Neural progenitor cell (in vitro differentiated cells): ENCODE measurements around the gene ADAP2. TPM values are rescaled to one million over a fixed set of nuclear protein-coding genes. Genes with fewer than 3 reads are reported as not detected.
A peak's percentile ranks its signal among the peaks of the same experiment; 100 is the strongest.

ENCODE experiments used
- DNase-seq: peaks from one replicate; pipeline ENCODE4 v3.0.0-alpha.2; 2016; ENCODE audit warnings: low spot score
- H2AFZ ChIP-seq: fragments of 200-600 bp; sonication (generic); replicated peaks from 2 replicates; pipeline ENCODE4 v1.6.1; 2016; ENCODE audit warnings: antibody characterized with exemption
- H3F3A ChIP-seq: fragments of 200-600 bp; sonication (generic); 2 replicates; pipeline ENCODE4 v1.6.1; 2016; ENCODE audit warnings: antibody characterized with exemption, low read depth
- H3K27ac ChIP-seq: fragments of 200-600 bp; sonication (generic); 2 replicates; pipeline ENCODE4 v1.5.1; 2016; ENCODE audit warnings: mild to moderate bottlenecking
- H3K27me3 ChIP-seq: fragments of 200-600 bp; sonication (generic); 2 replicates; pipeline ENCODE4 v1.6.1; 2016; ENCODE audit warnings: mild to moderate bottlenecking, moderate library complexity
- H3K36me3 ChIP-seq: fragments of 200-600 bp; sonication (generic); 2 replicates; pipeline ENCODE4 v1.5.1; 2016
- H3K4me1 ChIP-seq: fragments of 200-600 bp; sonication (generic); 2 replicates; pipeline ENCODE4 v1.6.1; 2016; ENCODE audit warnings: mixed run types
- H3K4me2 ChIP-seq: fragments of 200-600 bp; sonication (generic); 2 replicates; pipeline ENCODE4 v1.6.1; 2016
- H3K4me3 ChIP-seq: fragments of 200-600 bp; sonication (generic); 2 replicates; pipeline ENCODE4 v1.5.1; 2016
- H3K79me2 ChIP-seq: fragments of 200-600 bp; sonication (generic); 2 replicates; pipeline ENCODE4 v1.6.1; 2016; ENCODE audit warnings: low read depth
- H3K9ac ChIP-seq: fragments of 200-600 bp; sonication (generic); 2 replicates; pipeline ENCODE4 v1.6.1; 2016
- H3K9me3 ChIP-seq: fragments of 200-600 bp; sonication (generic); 2 replicates; pipeline ENCODE4 v1.5.1; 2016; ENCODE audit warnings: low read depth
- H4K20me1 ChIP-seq: fragments of 200-600 bp; sonication (generic); 2 replicates; pipeline ENCODE4 v1.6.1; 2016; ENCODE audit warnings: low read depth
- H3K27ac Mint-ChIP-seq: 3 replicates; pipeline ENCODE4 v1.8.0; 2021; ENCODE audit warnings: mixed read lengths
- H3K27me3 Mint-ChIP-seq: 2 replicates; pipeline ENCODE4 v1.8.0; 2022; ENCODE audit warnings: low read depth, mild to moderate bottlenecking, inconsistent platforms, moderate library complexity, mixed read lengths; ENCODE audit not compliant: insufficient read depth
- H3K36me3 Mint-ChIP-seq: 3 replicates; pipeline ENCODE4 v1.8.0; 2021; ENCODE audit warnings: mixed read lengths
- H3K4me1 Mint-ChIP-seq: 3 replicates; pipeline ENCODE4 v1.8.0; 2021; ENCODE audit warnings: mixed read lengths
- H3K4me3 Mint-ChIP-seq: 3 replicates; pipeline ENCODE4 v1.8.0; 2021; ENCODE audit warnings: mild to moderate bottlenecking, moderate library complexity, mixed read lengths
- H3K9me3 Mint-ChIP-seq: 3 replicates; pipeline ENCODE4 v1.8.0; 2020; ENCODE audit warnings: mixed read lengths
- EZH2 ChIP-seq: fragments of 200-600 bp; sonication (generic); IDR thresholded peaks from 2 replicates; pipeline ENCODE4 v1.6.1; 2017; ENCODE audit warnings: antibody characterized with exemption, mild to moderate bottlenecking, moderate library complexity
- EZH2phosphoT487 ChIP-seq: fragments of 200-600 bp; sonication (generic); IDR thresholded peaks from 2 replicates; pipeline ENCODE4 v1.6.1; 2017; ENCODE audit warnings: antibody characterized with exemption
- total RNA-seq: library from RNA; depleted of rRNA; stranded (reverse); fragments of >200 nt; gene quantifications from 2 replicates; pipeline ENCODE4 v1.2.3, GENCODE V29; 2015; ENCODE audit warnings: low replicate concordance
- TF ChIP-seq, protein P1 (sequence below): fragments of 200-600 bp; sonication (generic); IDR thresholded peaks from 2 replicates; pipeline ENCODE4 v1.5.1; 2017; ENCODE audit warnings: antibody characterized with exemption, mild to moderate bottlenecking

Gene ADAP2
- total RNA-seq, 1 donor from 2014 or later: 0.99 TPM

DNA sequence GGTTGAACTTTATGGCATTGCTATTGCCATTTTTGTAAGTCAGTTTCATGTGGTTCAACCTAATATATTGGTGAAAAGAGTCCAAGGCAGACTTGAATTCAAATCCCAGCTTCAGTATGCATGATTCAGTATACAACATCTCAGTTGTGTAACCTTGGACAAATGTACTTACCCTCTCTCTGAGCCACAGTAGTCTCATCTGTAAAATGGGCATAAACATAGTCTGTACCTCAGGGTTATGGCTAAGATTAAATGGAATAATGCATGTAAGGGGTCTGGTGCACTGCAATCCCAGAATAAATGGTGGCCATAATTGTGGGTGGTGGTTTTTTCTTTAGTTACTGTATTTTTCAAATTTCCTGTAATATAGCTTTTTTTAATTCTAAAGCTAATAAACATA, 4.7 kb upstream of the ADAP2 start:
- H3K4me1 Mint-ChIP-seq: peaks cover 15% of the 10 kb centered on the region
- Histone ChIP-seq H3K27me3 (peaks cover 29% of the 10 kb centered on the region), H3K4me2 (no peak overlapping the region), H4K20me1 (no peaks in the 10 kb centered on the region), H3F3A (peaks cover 8% of the 10 kb centered on the region), H3K27ac (no peak overlapping the region), H3K4me3 (no peak overlapping the region), H3K4me1 (no peaks in the 10 kb centered on the region), H3K36me3 (no peaks in the 10 kb centered on the region), H3K79me2 (no peaks in the 10 kb centered on the region), H2AFZ (no peak overlapping the region), H3K9ac (no peak overlapping the region), H3K9me3 (no peaks in the 10 kb centered on the region)
- no peak overlapping the region for H3K4me3 Mint-ChIP-seq
- no peak for DNase-seq
- H3K27me3 Mint-ChIP-seq: peaks cover 15% of the 10 kb centered on the region
- H3K36me3 Mint-ChIP-seq: no peaks in the 10 kb centered on the region
- H3K9me3 Mint-ChIP-seq: no peaks in the 10 kb centered on the region
- TF ChIP-seq EZH2 (no peak), EZH2phosphoT487 (no peak)
- TF ChIP-seq, protein P1, sequence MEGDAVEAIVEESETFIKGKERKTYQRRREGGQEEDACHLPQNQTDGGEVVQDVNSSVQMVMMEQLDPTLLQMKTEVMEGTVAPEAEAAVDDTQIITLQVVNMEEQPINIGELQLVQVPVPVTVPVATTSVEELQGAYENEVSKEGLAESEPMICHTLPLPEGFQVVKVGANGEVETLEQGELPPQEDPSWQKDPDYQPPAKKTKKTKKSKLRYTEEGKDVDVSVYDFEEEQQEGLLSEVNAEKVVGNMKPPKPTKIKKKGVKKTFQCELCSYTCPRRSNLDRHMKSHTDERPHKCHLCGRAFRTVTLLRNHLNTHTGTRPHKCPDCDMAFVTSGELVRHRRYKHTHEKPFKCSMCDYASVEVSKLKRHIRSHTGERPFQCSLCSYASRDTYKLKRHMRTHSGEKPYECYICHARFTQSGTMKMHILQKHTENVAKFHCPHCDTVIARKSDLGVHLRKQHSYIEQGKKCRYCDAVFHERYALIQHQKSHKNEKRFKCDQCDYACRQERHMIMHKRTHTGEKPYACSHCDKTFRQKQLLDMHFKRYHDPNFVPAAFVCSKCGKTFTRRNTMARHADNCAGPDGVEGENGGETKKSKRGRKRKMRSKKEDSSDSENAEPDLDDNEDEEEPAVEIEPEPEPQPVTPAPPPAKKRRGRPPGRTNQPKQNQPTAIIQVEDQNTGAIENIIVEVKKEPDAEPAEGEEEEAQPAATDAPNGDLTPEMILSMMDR: no peak
- no peak overlapping the region for H3K27ac Mint-ChIP-seq

DNA sequence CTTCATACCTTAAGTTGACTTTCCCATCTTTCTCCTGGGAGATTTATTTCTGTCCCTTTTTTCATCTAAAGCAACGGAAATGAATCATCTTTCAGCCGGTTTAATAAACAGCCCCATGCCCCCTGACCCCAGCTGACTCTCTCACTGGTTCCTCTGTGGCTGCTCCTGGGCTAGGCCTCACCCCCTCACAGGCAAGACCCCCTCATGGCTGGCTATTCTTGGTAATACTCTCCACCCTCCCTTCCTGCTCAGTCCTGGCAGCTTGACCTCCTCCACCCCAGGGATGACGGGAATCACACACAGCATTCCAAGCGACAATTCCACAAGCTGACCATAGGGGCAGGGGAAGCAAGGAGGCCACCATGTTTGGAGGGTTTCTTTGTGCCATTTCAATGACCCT, 1.5 kb upstream of the ADAP2 start:
- Histone ChIP-seq H4K20me1 (no peaks in the 10 kb centered on the region), H2AFZ (peak overlapping the region; percentile 1), H3K9ac (no peak overlapping the region), H3K79me2 (no peaks in the 10 kb centered on the region), H3K36me3 (no peaks in the 10 kb centered on the region), H3K27ac (no peak overlapping the region), H3F3A (peaks cover 8% of the 10 kb centered on the region), H3K4me3 (no peak overlapping the region), H3K27me3 (peaks cover 62% of the 10 kb centered on the region), H3K4me1 (no peaks in the 10 kb centered on the region), H3K4me2 (no peak overlapping the region), H3K9me3 (no peaks in the 10 kb centered on the region)
- Mint-ChIP-seq H3K27ac (no peak overlapping the region), H3K9me3 (no peaks in the 10 kb centered on the region), H3K4me3 (peak overlapping the region; percentile 28), H3K27me3 (peaks cover 36% of the 10 kb centered on the region), H3K4me1 (peaks cover 18% of the 10 kb centered on the region), H3K36me3 (no peaks in the 10 kb centered on the region)
- DNase-seq: peak; percentile 63
- TF ChIP-seq EZH2 (no peak), EZH2phosphoT487 (no peak)
- TF ChIP-seq, protein P1: peak; percentile 40

DNA sequence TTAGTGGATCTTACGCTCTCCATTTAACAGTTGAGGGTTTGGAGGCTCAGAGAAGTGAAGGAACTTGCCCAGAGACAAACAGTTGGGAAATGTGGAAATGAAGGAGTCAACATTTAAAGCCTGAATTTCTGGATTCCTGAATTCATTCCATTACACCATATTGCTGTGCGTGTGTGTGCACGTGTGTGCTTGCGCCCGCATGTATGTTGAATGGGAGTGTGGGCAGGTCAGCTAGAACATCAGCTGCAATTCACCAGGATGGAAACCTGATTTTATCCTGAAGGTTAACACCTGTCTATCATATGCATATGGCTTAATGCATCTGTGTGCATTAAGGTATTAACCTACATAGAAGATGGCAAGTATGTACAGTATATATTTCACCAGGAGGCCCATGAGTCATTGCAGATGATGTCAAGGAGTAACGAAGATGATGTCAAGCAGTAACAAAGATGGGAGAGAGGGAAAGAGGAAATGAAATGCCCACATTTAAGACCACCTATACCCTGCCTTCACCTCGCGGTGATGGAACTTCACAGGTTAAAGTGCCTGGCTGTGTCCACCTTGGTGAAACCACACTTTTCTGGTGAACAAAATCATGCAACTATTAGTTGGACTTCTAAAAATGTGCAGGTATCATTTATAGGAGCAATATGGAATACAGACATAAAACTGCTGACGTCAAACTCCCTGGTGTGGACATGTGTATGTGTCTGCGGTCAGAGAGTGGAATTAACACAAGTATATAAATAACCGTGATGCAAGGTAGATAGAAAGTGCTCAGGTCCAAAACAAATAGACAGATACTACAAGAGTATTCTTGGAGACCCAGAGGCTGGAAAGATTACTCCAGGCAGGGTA, 832 bp upstream of the ADAP2 start:
- H3K4me1 ChIP-seq: no peaks in the 10 kb centered on the region
- H2AFZ ChIP-seq: peak overlapping the region; percentile 1
- no peak overlapping the region for H3K27ac ChIP-seq
- no peak for DNase-seq
- H3K9me3 ChIP-seq: no peaks in the 10 kb centered on the region
- H3K4me3 ChIP-seq: peak overlapping the region; percentile 59
- H3K36me3 Mint-ChIP-seq: no peaks in the 10 kb centered on the region
- H4K20me1 ChIP-seq: no peaks in the 10 kb centered on the region
- H3F3A ChIP-seq: peaks cover 8% of the 10 kb centered on the region
- H3K27me3 Mint-ChIP-seq: peaks cover 38% of the 10 kb centered on the region
- peak overlapping the region; percentile 89 for H3K4me2 ChIP-seq
- no peak overlapping the region for H3K9ac ChIP-seq
- H3K9me3 Mint-ChIP-seq: no peaks in the 10 kb centered on the region
- H3K27ac Mint-ChIP-seq: no peak overlapping the region
- TF ChIP-seq, protein P1: no peak
- no peak for TF ChIP-seq EZH2
- TF ChIP-seq EZH2phosphoT487: no peak
- no peaks in the 10 kb centered on the region for H3K79me2 ChIP-seq
- H3K36me3 ChIP-seq: no peaks in the 10 kb centered on the region
- peaks cover 68% of the 10 kb centered on the region for H3K27me3 ChIP-seq
- H3K4me1 Mint-ChIP-seq: peaks cover 18% of the 10 kb centered on the region
- H3K4me3 Mint-ChIP-seq: peak overlapping the region; percentile 82
